OCI-LY7 (cell line): Measurements from ENCODE around the gene MAP7D2.

ENCODE experiments used
- CTCF ChIP-seq: fragments of 200-600 bp; sonication (generic); conservative IDR thresholded peaks from 2 replicates; pipeline ENCODE4 v1.5.1; 2014; ENCODE audit warnings: mild to moderate bottlenecking, antibody characterized with exemption, low read length, moderate library complexity, mixed read lengths
- EZH2phosphoT487 ChIP-seq: fragments of 200-600 bp; sonication (generic); IDR thresholded peaks from 2 replicates; pipeline ENCODE4 v1.6.1; 2018; ENCODE audit warnings: low read depth, borderline replicate concordance, mild to moderate bottlenecking, mixed run types, antibody characterized with exemption, low read length, moderate library complexity, mixed read lengths

GRCh38 chrX:20007962-20008622, 108.6 kb downstream of the MAP7D2 start:
- TF ChIP-seq CTCF (no peak), EZH2phosphoT487 (no peak)
